OCI-LY3 (cell line): ENCODE data around the gene POLK.

Experiments used
- CTCF ChIP-seq: fragments of 200-600, 300-600 bp; sonication (generic); IDR thresholded peaks from 2 replicates; pipeline ENCODE4 v1.5.1; 2014; ENCODE audit warnings: antibody characterized with exemption, low read length, low read depth
- EZH2phosphoT487 ChIP-seq: fragments of 200-600 bp; shearing (Covaris generic); IDR thresholded peaks from 2 replicates; pipeline ENCODE4 v1.6.1; 2018; ENCODE audit warnings: antibody characterized with exemption, mixed run types, low read depth

GRCh38 chr5:75608870-75609269, 97.2 kb downstream of the POLK start:
- TF ChIP-seq CTCF (no peak), EZH2phosphoT487 (no peak)
